ENCODE measurements around the gene CACNA1C. TPM values are rescaled to one million over a fixed set of nuclear protein-coding genes. Genes with fewer than 3 reads are reported as not detected.

The CACNA1C gene
- total and polyA plus RNA-seq, 8 donors = 0.31 to 55.8 (median 7.2) TPM

- Histone ChIP-seq H3K4me1 (no peaks in the 10 kb centered on the region), H3K9me3 (no peaks in the 10 kb centered on the region), H3K36me3 (peaks cover 0 to 26% (median 0%) of the 10 kb centered on the region in 4 donors), H3K27me3 (no peaks in the 10 kb centered on the region), H3K27ac (peak overlapping the region in 1 of 5 donors; percentile 8), H3K4me3 (no peak overlapping the region)
- no peak for TF ChIP-seq POLR2AphosphoS5 (IDR thresholded peaks at IDR 0.05)
- no peak for TF ChIP-seq EP300 (IDR thresholded peaks at IDR 0.05)
- TF ChIP-seq POLR2A (IDR thresholded peaks at IDR 0.05) = no peak
- no peak for TF ChIP-seq CTCF (IDR thresholded peaks at IDR 0.05)
- 73 to 81% (median 80%) methylated on average over 4 of the region's 4 CpGs for WGBS, 5 donors
- no peak for DNase-seq
- intact Hi-C loops (cut with DNase I; ENCODE audit: low total_unique reads) = no loop called here
Observed at GRCh38 chr12:2457933-2458414, 405.2 kb downstream of the CACNA1C start.

DNA sequence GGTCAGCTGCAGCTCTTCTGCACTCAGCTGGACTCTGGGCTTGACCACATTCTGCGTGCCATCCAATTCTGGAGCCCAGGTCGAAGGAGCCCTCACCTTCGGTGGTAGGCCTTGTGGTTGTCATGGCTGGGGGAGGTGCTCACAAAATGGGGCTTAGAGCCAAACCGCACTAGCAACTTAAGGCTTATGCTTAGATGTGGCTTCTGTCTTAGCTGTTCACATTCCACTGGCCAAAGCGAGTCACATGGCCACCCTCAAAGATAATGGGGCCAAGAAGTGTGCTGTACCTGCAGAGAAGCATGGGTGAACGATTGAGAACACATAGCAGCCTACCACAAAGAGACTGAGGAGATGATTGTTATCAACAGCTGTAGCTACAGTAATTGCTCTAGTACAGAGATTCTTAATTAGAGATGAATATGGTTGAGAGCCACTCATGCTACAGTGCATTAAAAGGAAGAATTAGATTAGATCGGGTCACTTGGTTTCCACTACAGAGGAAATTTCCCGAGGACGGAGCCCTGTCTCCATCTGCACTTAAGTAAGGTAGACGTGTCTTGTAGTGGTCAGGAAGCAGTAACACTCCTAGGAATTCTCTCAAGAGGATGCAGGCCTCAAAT is 407.4 kb downstream of the CACNA1C start:
- H3K4me3 ChIP-seq = no peak overlapping the region
- H3K27ac ChIP-seq = no peak overlapping the region
- DNase-seq = no peak
- H3K36me3 ChIP-seq = peaks cover 0 to 26% (median 0%) of the 10 kb centered on the region in 4 donors
- no peaks in the 10 kb centered on the region for H3K4me1 ChIP-seq
- no peak for TF ChIP-seq CTCF (IDR thresholded peaks at IDR 0.05)
- no peak for TF ChIP-seq EP300 (IDR thresholded peaks at IDR 0.05)
- no peak for TF ChIP-seq POLR2A (IDR thresholded peaks at IDR 0.05)
- TF ChIP-seq POLR2AphosphoS5 (IDR thresholded peaks at IDR 0.05) = no peak
- WGBS, 5 donors = 83 to 89% (median 86%) methylated on average over 10 of the region's 10 CpGs
- intact Hi-C loops (cut with DNase I; ENCODE audit: low total_unique reads) = no loop called here
- no peaks in the 10 kb centered on the region for H3K27me3 ChIP-seq
- H3K9me3 ChIP-seq = no peaks in the 10 kb centered on the region

- Histone ChIP-seq H3K4me1 (no peaks in the 10 kb centered on the region), H3K27me3 (peaks cover 0 to 4% (median 0%) of the 10 kb centered on the region in 3 donors), H3K36me3 (peaks cover 0 to 26% (median 0%) of the 10 kb centered on the region in 4 donors), H3K4me3 (no peak overlapping the region), H3K9me3 (no peaks in the 10 kb centered on the region), H3K27ac (no peak overlapping the region)
- WGBS, 5 donors = 91 to 96% (median 93%) methylated on average over 4 of the region's 4 CpGs
- TF ChIP-seq CTCF (IDR thresholded peaks at IDR 0.05) (no peak), POLR2AphosphoS5 (IDR thresholded peaks at IDR 0.05) (no peak), POLR2A (IDR thresholded peaks at IDR 0.05) (no peak), EP300 (IDR thresholded peaks at IDR 0.05) (no peak)
- intact Hi-C loops (cut with DNase I; ENCODE audit: low total_unique reads) = no loop called here
- DNase-seq = no peak
Observed at GRCh38 chr12:2461046-2461445, 408.3 kb downstream of the CACNA1C start.

DNA sequence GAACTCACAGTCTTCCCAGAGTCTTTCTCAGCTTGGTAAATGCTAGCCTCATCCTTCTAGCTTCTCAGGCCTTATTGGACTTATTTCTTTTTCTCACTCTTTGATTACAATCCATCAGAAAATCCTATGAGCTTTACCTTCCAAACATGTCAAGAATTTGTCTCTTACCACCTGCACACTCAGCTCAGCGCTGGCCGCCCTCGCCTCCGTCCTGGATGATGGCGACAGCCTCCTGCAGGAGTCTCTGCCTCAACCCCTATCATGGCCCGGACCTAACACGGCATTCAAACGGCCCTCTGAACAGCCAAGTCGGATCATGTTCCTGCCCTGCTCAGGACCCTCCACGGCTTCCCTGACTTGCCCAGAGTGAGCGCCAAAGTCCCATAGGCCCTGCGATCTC is 408.9 kb downstream of the CACNA1C start:
- TF ChIP-seq POLR2A (IDR thresholded peaks at IDR 0.05) = no peak
- Histone ChIP-seq H3K4me3 (no peak overlapping the region), H3K27ac (no peak overlapping the region), H3K27me3 (peaks cover 0 to 4% (median 0%) of the 10 kb centered on the region in 3 donors), H3K9me3 (no peaks in the 10 kb centered on the region), H3K36me3 (peaks cover 0 to 26% (median 0%) of the 10 kb centered on the region in 4 donors), H3K4me1 (no peaks in the 10 kb centered on the region)
- DNase-seq = no peak
- WGBS, 5 donors = 92 to 94% (median 93%) methylated on average over 12 of the region's 12 CpGs
- intact Hi-C loops (cut with DNase I; ENCODE audit: low total_unique reads) = no loop called here

DNA sequence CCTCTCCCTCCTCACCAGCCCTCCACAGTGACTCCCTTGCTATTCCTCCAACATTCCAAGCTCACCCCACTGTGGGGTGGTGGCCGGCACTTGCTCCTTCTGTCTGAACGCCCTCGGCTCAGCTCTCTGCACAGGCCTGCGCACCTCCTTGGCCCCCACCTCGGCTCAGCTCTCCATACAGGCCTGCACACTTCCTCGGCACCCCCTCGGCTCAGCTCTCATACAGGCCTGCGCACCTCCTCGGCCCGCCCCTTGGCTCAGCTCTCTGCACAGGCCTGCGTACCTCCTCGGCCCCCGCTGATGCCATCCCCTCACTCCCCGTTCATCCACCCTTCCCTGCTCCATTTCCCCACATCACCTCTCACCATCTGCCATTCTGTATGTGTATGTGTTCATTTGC is 409.3 kb downstream of the CACNA1C start:
- no peak for TF ChIP-seq POLR2A (IDR thresholded peaks at IDR 0.05)
- no peak for TF ChIP-seq CTCF (IDR thresholded peaks at IDR 0.05)
- TF ChIP-seq EP300 (IDR thresholded peaks at IDR 0.05) = no peak
- TF ChIP-seq POLR2AphosphoS5 (IDR thresholded peaks at IDR 0.05) = no peak
- H3K36me3 ChIP-seq = peaks cover 0 to 26% (median 0%) of the 10 kb centered on the region in 4 donors
- H3K9me3 ChIP-seq = no peaks in the 10 kb centered on the region
- intact Hi-C loops (cut with DNase I; ENCODE audit: low total_unique reads) = no loop called here
- no peak overlapping the region for H3K27ac ChIP-seq
- H3K4me1 ChIP-seq = no peaks in the 10 kb centered on the region
- H3K27me3 ChIP-seq = peaks cover 0 to 4% (median 0%) of the 10 kb centered on the region in 3 donors
- 87 to 91% (median 89%) methylated on average over 14 of the region's 14 CpGs for WGBS, 5 donors
- DNase-seq = no peak
- H3K4me3 ChIP-seq = no peak overlapping the region
